ENCODE data around the gene LNX1.

GRCh38 chr4:53575552-53575951 is 15.7 kb downstream of the LNX1 start:
- TF ChIP-seq, protein P1, sequence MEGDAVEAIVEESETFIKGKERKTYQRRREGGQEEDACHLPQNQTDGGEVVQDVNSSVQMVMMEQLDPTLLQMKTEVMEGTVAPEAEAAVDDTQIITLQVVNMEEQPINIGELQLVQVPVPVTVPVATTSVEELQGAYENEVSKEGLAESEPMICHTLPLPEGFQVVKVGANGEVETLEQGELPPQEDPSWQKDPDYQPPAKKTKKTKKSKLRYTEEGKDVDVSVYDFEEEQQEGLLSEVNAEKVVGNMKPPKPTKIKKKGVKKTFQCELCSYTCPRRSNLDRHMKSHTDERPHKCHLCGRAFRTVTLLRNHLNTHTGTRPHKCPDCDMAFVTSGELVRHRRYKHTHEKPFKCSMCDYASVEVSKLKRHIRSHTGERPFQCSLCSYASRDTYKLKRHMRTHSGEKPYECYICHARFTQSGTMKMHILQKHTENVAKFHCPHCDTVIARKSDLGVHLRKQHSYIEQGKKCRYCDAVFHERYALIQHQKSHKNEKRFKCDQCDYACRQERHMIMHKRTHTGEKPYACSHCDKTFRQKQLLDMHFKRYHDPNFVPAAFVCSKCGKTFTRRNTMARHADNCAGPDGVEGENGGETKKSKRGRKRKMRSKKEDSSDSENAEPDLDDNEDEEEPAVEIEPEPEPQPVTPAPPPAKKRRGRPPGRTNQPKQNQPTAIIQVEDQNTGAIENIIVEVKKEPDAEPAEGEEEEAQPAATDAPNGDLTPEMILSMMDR (IDR thresholded peaks at IDR 0.05; ENCODE audit: insufficient read depth, low read depth, low read length) = no peak
- TF ChIP-seq EZH2 (IDR thresholded peaks at IDR 0.05; ENCODE audit: insufficient read depth, low read length) = no peak
